ENCODE data around the gene STAP2.

DNA sequence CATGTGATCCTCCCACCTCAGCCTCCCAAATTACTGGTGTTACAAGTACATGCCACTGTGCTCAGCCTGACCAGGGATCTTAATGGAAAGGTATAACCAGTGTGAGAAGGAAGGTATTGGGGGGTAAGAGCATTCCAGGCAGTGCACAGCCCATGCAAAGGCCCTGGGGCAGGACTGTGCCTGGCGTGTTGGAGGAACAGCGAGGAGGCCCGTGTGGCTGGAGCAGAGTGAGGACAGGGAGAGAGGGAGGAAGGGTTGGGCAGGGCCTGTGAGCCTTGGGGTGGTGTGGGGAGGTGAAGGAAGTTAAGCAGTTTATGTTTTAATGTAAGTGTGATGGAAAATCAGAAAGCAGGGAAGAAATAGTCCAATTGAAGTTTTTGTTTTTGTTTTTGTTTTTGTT lies 38.0 kb downstream of the STAP2 start:
- TF ChIP-seq, protein P1, sequence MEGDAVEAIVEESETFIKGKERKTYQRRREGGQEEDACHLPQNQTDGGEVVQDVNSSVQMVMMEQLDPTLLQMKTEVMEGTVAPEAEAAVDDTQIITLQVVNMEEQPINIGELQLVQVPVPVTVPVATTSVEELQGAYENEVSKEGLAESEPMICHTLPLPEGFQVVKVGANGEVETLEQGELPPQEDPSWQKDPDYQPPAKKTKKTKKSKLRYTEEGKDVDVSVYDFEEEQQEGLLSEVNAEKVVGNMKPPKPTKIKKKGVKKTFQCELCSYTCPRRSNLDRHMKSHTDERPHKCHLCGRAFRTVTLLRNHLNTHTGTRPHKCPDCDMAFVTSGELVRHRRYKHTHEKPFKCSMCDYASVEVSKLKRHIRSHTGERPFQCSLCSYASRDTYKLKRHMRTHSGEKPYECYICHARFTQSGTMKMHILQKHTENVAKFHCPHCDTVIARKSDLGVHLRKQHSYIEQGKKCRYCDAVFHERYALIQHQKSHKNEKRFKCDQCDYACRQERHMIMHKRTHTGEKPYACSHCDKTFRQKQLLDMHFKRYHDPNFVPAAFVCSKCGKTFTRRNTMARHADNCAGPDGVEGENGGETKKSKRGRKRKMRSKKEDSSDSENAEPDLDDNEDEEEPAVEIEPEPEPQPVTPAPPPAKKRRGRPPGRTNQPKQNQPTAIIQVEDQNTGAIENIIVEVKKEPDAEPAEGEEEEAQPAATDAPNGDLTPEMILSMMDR (conservative IDR thresholded peaks at IDR 0.05; ENCODE audit: low read depth, low read length) = no peak
- TF ChIP-seq EZH2phosphoT487 (IDR thresholded peaks at IDR 0.05; ENCODE audit: borderline replicate concordance, low read length) = no peak
- no peak for TF ChIP-seq EZH2 (IDR thresholded peaks at IDR 0.05; ENCODE audit: low read length, unreplicated experiment)

Data from PC-3 (cell line).